GM12873 (cell line): Measurements from ENCODE around the gene MTG1.

Experiments used
- CTCF ChIP-seq: IDR thresholded peaks from 2 replicates; pipeline ENCODE4 v1.5.1; 2012; ENCODE audit warnings: low read depth, mild to moderate bottlenecking, moderate library complexity, low read length, control low read depth; ENCODE audit not compliant: insufficient read depth; ENCODE audit errors: missing control alignments

Gene MTG1

GRCh38 chr10:133359972-133360610, 33.9 kb upstream of the MTG1 start:
- no peak for TF ChIP-seq CTCF

- no peak for TF ChIP-seq CTCF
Measured at GRCh38 chr10:133361227-133361626, 32.7 kb upstream of the MTG1 start.

DNA sequence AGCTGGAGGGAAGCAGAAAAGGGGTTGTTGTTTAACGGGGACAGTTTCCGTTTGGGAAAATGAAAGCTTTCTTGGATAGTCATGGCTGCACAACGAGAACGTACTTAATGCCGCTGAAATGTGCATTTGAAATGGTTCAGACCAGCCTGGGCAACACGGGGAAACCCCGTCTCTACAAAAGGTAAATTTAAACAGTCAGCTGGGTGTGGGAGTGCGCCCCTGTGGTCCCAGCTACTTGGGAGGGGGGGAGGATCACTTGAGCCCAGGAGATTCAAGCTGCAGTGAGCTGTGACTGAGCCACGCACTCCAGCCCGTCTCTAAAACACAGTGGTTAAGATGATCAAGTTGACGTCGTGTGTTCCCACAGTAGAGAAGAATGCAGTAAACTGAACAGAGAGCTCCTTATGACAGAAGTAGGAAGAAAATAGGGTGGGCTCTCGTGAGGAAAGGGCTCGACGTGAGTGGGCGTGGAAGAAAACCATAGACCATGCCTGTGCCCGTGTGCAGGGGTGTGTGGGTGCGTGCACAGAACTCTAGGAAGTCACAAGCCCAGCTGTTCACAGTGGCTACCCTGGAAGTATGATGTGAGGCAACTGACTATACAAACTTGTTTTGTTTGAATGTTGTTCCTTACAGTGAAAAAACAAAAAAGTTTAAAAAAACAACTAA, 32.0 kb upstream of the MTG1 start:
- no peak for TF ChIP-seq CTCF

DNA sequence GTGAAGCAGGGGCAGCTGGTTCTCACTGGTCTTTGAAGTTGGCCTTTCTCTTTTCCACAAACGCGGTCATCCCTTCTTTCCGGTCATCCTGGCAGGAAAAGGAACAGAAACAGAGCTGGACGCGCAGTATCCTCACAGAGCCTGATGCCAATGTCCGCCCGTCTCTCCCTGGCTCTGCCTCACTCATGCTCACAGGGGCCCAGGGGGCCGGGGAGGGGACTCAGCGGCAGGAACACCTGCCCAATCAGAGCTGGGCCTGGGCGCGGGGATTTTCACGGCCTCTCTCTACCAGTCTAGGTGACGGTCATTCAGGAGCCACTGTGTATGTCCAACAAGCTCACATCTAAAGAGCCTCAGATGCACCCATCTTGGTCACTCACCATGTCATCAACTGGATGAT, 31.1 kb upstream of the MTG1 start:
- TF ChIP-seq CTCF: no peak

GRCh38 chr10:133364645-133365431, 29.1 kb upstream of the MTG1 start:
- TF ChIP-seq CTCF: no peak

GRCh38 chr10:133365461-133366129, 28.4 kb upstream of the MTG1 start:
- TF ChIP-seq CTCF: no peak

DNA sequence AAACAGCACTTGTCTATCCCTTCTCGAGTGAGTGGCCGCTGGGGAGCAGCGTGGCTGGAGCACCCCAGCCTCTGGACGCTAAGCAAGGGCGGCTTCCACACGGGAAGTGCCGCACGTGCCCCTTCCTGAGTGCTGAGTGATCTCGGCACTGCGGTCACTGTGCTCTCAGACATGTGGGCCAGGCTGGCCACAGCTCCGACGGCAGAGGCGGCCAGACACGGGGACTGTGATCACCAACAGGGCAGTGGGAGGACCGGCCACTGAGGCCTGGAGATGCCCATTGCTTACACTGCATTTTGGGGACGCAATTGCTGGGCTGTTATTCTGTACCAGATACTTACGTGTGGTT, 27.9 kb upstream of the MTG1 start:
- no peak for TF ChIP-seq CTCF
